Tibial artery (tissue), 4 donors: ENCODE results near the gene MYH3.

Experiments used
- DNase-seq, 2 donors: peaks; one replicate each; pipeline ENCODE4 v3.0.0-alpha.2; 2019
- H3K27ac ChIP-seq, 2 donors: fragments of 200-600 bp; sonication (generic) in 1 of 2; 1 replicate in 1 of 2; 2 replicates in 1 of 2; pipeline ENCODE4 v1.5.1; 2018 to 2019; ENCODE audit warnings: mild to moderate bottlenecking in 1 of 2
- H3K27me3 ChIP-seq, 2 donors: fragments of 200-600 bp; sonication (generic) in 1 of 2; one replicate each; pipeline versions ENCODE4 v1.5.1 to v1.6.0; 2016 to 2019
- H3K36me3 ChIP-seq, 3 donors: fragments of 200-600 bp; sonication (generic) in 2 of 3; one replicate each; pipeline ENCODE4 v1.5.1; 2016 to 2019; ENCODE audit warnings: mild to moderate bottlenecking in 2 of 3
- H3K4me1 ChIP-seq, 4 donors: fragments of 200-600 bp; sonication (generic) in 2 of 4; 1 replicate in 3 of 4; 2 replicates in 1 of 4; pipeline ENCODE4 v1.5.1; 2016 to 2019
- H3K4me3 ChIP-seq, 2 donors: fragments of 200-600 bp; sonication (generic) in 1 of 2; 1 replicate in 1 of 2; 2 replicates in 1 of 2; pipeline ENCODE4 v1.5.1; 2018 to 2019; ENCODE audit warnings: mild to moderate bottlenecking in 2 of 2
- H3K9me3 ChIP-seq, 3 donors: fragments of 200-600 bp; sonication (generic) in 1 of 3; one replicate each; pipeline ENCODE4 v1.5.1; 2016 to 2019
- CTCF ChIP-seq, 2 experiments: fragments of 200-600 bp in 1 of 2; fragments of 450-650 bp in 1 of 2; IDR thresholded peaks; one replicate each; pipeline ENCODE4 v1.5.1; 2017 to 2019; ENCODE audit warnings: antibody characterized with exemption in 2 of 2, mild to moderate bottlenecking in 1 of 2, moderate library complexity in 1 of 2
- intact Hi-C: fragments of 100-400 bp; cut with DNase I; formaldehyde crosslinking; loops from one replicate; pipeline ENCODE4 v1.15.0; 2023; ENCODE audit warnings: low total_unique reads

Gene MYH3

DNA sequence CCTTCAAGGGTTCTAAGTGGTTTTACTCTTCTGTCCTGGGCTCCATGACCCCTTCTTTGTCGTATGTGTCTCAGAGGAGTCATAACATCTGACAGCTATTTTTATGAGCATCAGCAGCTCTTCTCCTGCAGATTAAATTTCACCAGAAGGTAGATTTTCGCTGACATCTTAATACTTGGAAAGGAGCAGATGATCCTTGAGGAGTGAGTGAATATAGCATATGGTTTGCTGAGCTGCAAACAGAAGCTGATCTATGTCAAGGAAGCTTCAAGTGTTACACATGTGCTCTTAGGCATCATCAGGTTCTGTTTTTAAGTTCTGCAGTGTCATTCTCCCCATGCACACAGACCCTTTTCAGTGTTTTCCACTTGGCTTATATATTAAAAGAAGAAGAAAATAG is 58.5 kb downstream of the MYH3 start:
- no peak for TF ChIP-seq CTCF (IDR thresholded peaks at IDR 0.05)
- no peak for DNase-seq
- peaks cover 0 to 5% (median 0%) of the 10 kb centered on the region in 3 donors for H3K9me3 ChIP-seq
- H3K27me3 ChIP-seq = peaks cover 0 to 6% of the 10 kb centered on the region in 2 donors
- no peak overlapping the region for H3K4me3 ChIP-seq
- no peaks in the 10 kb centered on the region for H3K4me1 ChIP-seq
- no peaks in the 10 kb centered on the region for H3K36me3 ChIP-seq
- intact Hi-C loops = no loop called here
- H3K27ac ChIP-seq = no peak overlapping the region

- H3K9me3 ChIP-seq = peaks cover 0 to 5% (median 0%) of the 10 kb centered on the region in 3 donors
- intact Hi-C loops = no loop called here
- no peak overlapping the region for H3K27ac ChIP-seq
- no peaks in the 10 kb centered on the region for H3K36me3 ChIP-seq
- no peak for TF ChIP-seq CTCF (IDR thresholded peaks at IDR 0.05)
- no peaks in the 10 kb centered on the region for H3K27me3 ChIP-seq
- no peak overlapping the region for H3K4me3 ChIP-seq
- no peak for DNase-seq
- H3K4me1 ChIP-seq = no peaks in the 10 kb centered on the region
Measured at GRCh38 chr17:10589553-10590145, 67.5 kb downstream of the MYH3 start.

DNA sequence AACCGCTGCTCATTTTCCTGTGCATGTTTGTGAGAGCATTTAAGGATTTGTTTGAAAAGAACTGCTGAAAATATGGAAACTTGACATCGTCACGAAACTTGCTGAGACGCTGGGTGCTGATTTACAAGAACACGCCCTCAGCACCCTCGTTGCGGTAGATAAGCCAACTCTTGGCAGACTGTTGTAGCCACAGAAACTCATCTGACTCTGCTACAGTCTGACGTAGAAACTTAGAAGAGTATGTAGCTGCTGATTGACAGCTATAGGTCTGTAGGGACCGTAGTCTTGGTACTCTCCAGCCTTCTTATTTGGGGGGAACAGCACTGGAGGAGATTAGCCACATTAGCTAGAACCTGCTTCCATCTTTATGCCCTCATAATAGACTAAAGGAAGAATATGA is 71.6 kb downstream of the MYH3 start:
- no peak overlapping the region for H3K4me3 ChIP-seq
- no peaks in the 10 kb centered on the region for H3K36me3 ChIP-seq
- H3K27ac ChIP-seq = no peak overlapping the region
- no peaks in the 10 kb centered on the region for H3K27me3 ChIP-seq
- no peak for DNase-seq
- TF ChIP-seq CTCF (IDR thresholded peaks at IDR 0.05) = no peak
- no peaks in the 10 kb centered on the region for H3K9me3 ChIP-seq
- H3K4me1 ChIP-seq = no peaks in the 10 kb centered on the region
- intact Hi-C loops = no loop called here

GRCh38 chr17:10583834-10584233 is 73.3 kb downstream of the MYH3 start:
- no peak for TF ChIP-seq CTCF (IDR thresholded peaks at IDR 0.05)
- H3K4me1 ChIP-seq = no peaks in the 10 kb centered on the region
- no peaks in the 10 kb centered on the region for H3K36me3 ChIP-seq
- H3K27ac ChIP-seq = no peak overlapping the region
- intact Hi-C loops = no loop called here
- H3K27me3 ChIP-seq = no peaks in the 10 kb centered on the region
- no peaks in the 10 kb centered on the region for H3K9me3 ChIP-seq
- no peak overlapping the region for H3K4me3 ChIP-seq
- no peak for DNase-seq

DNA sequence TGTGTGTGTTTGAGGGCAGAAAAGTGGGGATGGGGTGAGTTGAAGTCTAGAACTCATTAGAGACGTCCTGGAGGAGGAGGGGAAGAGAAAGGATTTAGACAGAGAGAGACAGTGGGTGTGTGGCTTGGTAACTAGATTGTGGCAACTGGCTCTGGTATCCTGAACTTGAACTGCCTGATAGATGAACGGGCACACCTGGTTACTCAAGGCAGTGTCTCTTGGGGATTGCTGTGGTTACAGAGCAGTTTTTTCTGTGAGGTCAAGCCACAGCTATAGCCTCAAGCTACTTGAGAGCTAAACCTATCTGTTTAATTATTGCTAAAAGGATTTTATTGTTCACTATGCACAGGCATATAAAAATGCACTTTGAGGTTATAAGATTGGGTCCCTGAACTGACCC is 77.8 kb downstream of the MYH3 start:
- Histone ChIP-seq H3K4me3 (no peak overlapping the region), H3K4me1 (no peaks in the 10 kb centered on the region), H3K9me3 (no peaks in the 10 kb centered on the region), H3K27ac (no peak overlapping the region), H3K27me3 (no peaks in the 10 kb centered on the region), H3K36me3 (no peaks in the 10 kb centered on the region)
- TF ChIP-seq CTCF (IDR thresholded peaks at IDR 0.05) = no peak
- intact Hi-C loops = no loop called here
- no peak for DNase-seq
